Measurements from ENCODE around the gene TBXAS1. TPM values are rescaled to one million over a fixed set of nuclear protein-coding genes. Genes with fewer than 3 reads are reported as not detected.
A peak's percentile ranks its signal among the peaks of the same experiment; 100 is the strongest.

Gene TBXAS1
- polyA plus RNA-seq, 2 of the 4 experiments (the other 2 are of a cell fraction), result 8.8 to 11.6 TPM

DNA sequence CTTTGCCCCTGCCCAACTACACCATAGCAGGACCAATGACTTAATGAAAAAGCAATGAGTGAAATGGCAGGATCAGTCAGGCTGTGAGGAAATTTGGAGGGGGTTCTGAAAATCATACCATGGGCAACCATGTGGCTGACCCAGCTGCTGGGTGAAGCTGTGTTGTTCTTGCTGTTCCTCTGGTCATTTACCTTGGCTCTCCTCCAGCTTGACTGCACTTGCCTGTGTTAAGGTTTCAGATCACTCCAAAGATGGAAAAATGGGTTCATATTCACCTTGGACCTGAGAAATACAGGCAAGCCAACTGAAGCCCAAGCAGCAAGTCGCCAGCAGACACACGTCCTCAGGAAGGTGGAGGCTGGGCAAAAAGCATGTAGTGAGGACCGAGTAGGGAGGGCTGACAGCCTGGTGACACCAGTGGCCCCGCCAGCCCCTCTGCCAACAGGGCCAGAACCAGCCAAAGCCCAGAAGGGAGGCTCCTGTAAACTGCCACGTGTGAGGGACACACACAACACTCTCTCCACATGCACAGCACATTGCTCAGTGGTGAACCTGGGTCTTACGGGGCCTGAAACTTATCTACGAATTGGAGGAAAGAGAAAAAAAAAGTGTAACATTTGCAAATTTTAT, 193.6 kb downstream of the TBXAS1 start:
- ATAC-seq, result no peak
- 77% methylated on average over 7 of the region's 7 CpGs for WGBS (ENCODE audit: missing lambda C conversion rate)
- Histone ChIP-seq H3K9me3 (no peaks in the 10 kb centered on the region), H3K4me1 (no peaks in the 10 kb centered on the region), H3K27ac (no peak overlapping the region), H3K4me2 (no peak overlapping the region), H3K4me3 (no peak overlapping the region)
- ChIA-PET CTCF (interaction anchor here (1.0 to 1.6 kb wide), 2 partner anchors 17 to 39 kb away, joined by 3 to 4 read pairs; no protein-coding TSS in a partner anchor), POLR2A (no interaction called here)
- TF ChIP-seq, protein P1, sequence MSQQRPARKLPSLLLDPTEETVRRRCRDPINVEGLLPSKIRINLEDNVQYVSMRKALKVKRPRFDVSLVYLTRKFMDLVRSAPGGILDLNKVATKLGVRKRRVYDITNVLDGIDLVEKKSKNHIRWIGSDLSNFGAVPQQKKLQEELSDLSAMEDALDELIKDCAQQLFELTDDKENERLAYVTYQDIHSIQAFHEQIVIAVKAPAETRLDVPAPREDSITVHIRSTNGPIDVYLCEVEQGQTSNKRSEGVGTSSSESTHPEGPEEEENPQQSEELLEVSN (IDR thresholded peaks at IDR 0.05; ENCODE audit: borderline replicate concordance, low read depth), result no peak
- TF ChIP-seq, protein P2, sequence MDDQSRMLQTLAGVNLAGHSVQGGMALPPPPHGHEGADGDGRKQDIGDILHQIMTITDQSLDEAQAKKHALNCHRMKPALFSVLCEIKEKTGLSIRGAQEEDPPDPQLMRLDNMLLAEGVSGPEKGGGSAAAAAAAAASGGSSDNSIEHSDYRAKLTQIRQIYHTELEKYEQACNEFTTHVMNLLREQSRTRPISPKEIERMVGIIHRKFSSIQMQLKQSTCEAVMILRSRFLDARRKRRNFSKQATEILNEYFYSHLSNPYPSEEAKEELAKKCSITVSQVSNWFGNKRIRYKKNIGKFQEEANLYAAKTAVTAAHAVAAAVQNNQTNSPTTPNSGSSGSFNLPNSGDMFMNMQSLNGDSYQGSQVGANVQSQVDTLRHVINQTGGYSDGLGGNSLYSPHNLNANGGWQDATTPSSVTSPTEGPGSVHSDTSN (IDR thresholded peaks at IDR 0.05), result no peak
- no peak for TF ChIP-seq HDAC2 (IDR thresholded peaks at IDR 0.05)
- no peak for TF ChIP-seq KDM1A (IDR thresholded peaks at IDR 0.05; ENCODE audit: low read depth)
- TF ChIP-seq RNF2 (IDR thresholded peaks at IDR 0.05; ENCODE audit: borderline replicate concordance, low read depth), result no peak
- no peak for TF ChIP-seq SMC3 (IDR thresholded peaks at IDR 0.05)
- no peak for TF ChIP-seq EHF (CRISPR knock-in tag; IDR thresholded peaks at IDR 0.05)
- no peak for TF ChIP-seq KDM5A (IDR thresholded peaks at IDR 0.05)
- no peak for TF ChIP-seq CEBPB (IDR thresholded peaks at IDR 0.05)
- TF ChIP-seq MAFK (IDR thresholded peaks at IDR 0.05; ENCODE audit: partially characterized antibody), result no peak
- no peak for TF ChIP-seq ZSCAN20 (CRISPR knock-in tag; IDR thresholded peaks at IDR 0.05)
- TF ChIP-seq, protein P3, sequence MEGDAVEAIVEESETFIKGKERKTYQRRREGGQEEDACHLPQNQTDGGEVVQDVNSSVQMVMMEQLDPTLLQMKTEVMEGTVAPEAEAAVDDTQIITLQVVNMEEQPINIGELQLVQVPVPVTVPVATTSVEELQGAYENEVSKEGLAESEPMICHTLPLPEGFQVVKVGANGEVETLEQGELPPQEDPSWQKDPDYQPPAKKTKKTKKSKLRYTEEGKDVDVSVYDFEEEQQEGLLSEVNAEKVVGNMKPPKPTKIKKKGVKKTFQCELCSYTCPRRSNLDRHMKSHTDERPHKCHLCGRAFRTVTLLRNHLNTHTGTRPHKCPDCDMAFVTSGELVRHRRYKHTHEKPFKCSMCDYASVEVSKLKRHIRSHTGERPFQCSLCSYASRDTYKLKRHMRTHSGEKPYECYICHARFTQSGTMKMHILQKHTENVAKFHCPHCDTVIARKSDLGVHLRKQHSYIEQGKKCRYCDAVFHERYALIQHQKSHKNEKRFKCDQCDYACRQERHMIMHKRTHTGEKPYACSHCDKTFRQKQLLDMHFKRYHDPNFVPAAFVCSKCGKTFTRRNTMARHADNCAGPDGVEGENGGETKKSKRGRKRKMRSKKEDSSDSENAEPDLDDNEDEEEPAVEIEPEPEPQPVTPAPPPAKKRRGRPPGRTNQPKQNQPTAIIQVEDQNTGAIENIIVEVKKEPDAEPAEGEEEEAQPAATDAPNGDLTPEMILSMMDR (IDR thresholded peaks at IDR 0.05), result no peak
- no peak for TF ChIP-seq MAZ (IDR thresholded peaks at IDR 0.05; ENCODE audit: borderline replicate concordance, low read depth, low read length)
- TF ChIP-seq POLR2A (IDR thresholded peaks at IDR 0.05; ENCODE audit: low read length), result no peak
- no peak for TF ChIP-seq ZNF302 (CRISPR knock-in tag; IDR thresholded peaks at IDR 0.05)
- TF ChIP-seq GATA3 (IDR thresholded peaks at IDR 0.05; ENCODE audit: borderline replicate concordance), result no peak
- no peak for TF ChIP-seq RFX5 (IDR thresholded peaks at IDR 0.05)
- no peak for TF ChIP-seq EP300 (IDR thresholded peaks at IDR 0.05)
- TF ChIP-seq, protein P4, sequence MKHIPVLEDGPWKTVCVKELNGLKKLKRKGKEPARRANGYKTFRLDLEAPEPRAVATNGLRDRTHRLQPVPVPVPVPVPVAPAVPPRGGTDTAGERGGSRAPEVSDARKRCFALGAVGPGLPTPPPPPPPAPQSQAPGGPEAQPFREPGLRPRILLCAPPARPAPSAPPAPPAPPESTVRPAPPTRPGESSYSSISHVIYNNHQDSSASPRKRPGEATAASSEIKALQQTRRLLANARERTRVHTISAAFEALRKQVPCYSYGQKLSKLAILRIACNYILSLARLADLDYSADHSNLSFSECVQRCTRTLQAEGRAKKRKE (CRISPR knock-in tag; IDR thresholded peaks at IDR 0.05; ENCODE audit: low read depth), result no peak
- FAIRE-seq, result no peak
- DNase-seq (ENCODE audit: low read depth in 1 of 2, low spot score in 1 of 2), result no peak

DNA sequence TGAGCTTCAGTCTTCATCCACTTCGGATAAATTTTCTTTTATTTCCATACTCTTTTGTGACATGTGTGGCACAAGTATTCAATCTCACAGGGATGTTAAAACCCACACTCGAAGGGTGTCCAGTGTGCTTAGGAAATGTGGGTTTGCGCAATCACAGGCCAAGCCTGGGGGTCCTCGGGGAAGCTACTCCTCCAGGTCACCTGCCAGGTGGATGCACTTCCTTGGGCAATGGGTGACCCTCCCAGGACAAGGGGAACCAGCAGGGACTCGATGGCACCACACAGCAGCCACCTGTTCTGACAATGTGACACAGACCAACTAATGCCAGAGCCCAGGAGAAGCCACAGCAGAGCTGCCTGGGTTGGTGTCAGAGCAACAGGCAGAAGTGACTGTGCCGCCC, 194.7 kb downstream of the TBXAS1 start:
- no peak overlapping the region for H3K4me2 ChIP-seq
- no peak for TF ChIP-seq HOXA7 (CRISPR knock-in tag; IDR thresholded peaks at IDR 0.05)
- TF ChIP-seq CEBPB (IDR thresholded peaks at IDR 0.05), result peak; percentile 43 to 62; a peak in 3 of 4 replicates
- H3K9me3 ChIP-seq, result no peaks in the 10 kb centered on the region
- H3K4me1 ChIP-seq, result no peaks in the 10 kb centered on the region
- no peak overlapping the region for H3K27ac ChIP-seq
- ChIA-PET CTCF (interaction anchor here (0.5 to 1.6 kb wide), 3 partner anchors 38 to 454 kb away, joined by 3 read pairs; no protein-coding TSS in a partner anchor), POLR2A (no interaction called here)
- 78% methylated on average over 6 of the region's 6 CpGs for WGBS (ENCODE audit: missing lambda C conversion rate)
- DNase-seq (ENCODE audit: low read depth in 1 of 2, low spot score in 1 of 2) (no peak), ATAC-seq (no peak), FAIRE-seq (no peak)
- no peak overlapping the region for H3K4me3 ChIP-seq

DNA sequence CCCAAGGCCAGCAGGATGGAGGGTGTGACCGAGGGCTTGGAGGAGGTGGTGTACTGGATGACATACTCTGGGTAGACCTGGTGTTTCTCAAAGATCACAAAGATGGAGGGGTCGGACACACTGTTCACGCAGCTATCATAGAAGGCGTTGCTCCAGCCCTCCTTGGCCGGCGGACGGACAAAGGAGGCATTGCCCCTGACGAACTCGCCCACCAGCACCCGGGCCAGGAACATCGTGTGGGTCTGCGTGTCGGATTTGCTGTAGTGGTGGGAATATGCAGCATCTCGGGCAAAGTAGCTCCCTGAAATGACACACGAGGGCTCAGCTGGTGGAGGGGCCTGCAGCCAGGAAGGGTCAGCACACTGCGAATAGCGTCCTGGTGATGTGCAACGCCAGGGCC, 195.5 kb downstream of the TBXAS1 start:
- ATAC-seq (no peak), DNase-seq (ENCODE audit: low read depth in 1 of 2, low spot score in 1 of 2) (no peak), FAIRE-seq (no peak)
- 92% methylated on average over 18 of the region's 18 CpGs for WGBS (ENCODE audit: missing lambda C conversion rate)
- Histone ChIP-seq H3K4me1 (no peaks in the 10 kb centered on the region), H3K9me3 (no peaks in the 10 kb centered on the region), H3K27ac (no peak overlapping the region), H3K4me2 (no peak overlapping the region), H3K4me3 (no peak overlapping the region)
- CTCF ChIA-PET, result no interaction called here
- POLR2A ChIA-PET, result no interaction called here
- TF ChIP-seq CBX8 (IDR thresholded peaks at IDR 0.05), result no peak
- TF ChIP-seq TP53 (CRISPR knock-in tag; IDR thresholded peaks at IDR 0.05), result no peak
- TF ChIP-seq JUN (IDR thresholded peaks at IDR 0.05), result no peak
- TF ChIP-seq MYC (IDR thresholded peaks at IDR 0.05; ENCODE audit: borderline replicate concordance, low read length), result no peak
- TF ChIP-seq BHLHE40 (IDR thresholded peaks at IDR 0.05; ENCODE audit: low read depth, low read length), result no peak
- TF ChIP-seq EHF (CRISPR knock-in tag; IDR thresholded peaks at IDR 0.05), result no peak
- TF ChIP-seq RFX5 (IDR thresholded peaks at IDR 0.05), result no peak
- no peak for TF ChIP-seq SMC3 (IDR thresholded peaks at IDR 0.05)
- TF ChIP-seq, protein P5, sequence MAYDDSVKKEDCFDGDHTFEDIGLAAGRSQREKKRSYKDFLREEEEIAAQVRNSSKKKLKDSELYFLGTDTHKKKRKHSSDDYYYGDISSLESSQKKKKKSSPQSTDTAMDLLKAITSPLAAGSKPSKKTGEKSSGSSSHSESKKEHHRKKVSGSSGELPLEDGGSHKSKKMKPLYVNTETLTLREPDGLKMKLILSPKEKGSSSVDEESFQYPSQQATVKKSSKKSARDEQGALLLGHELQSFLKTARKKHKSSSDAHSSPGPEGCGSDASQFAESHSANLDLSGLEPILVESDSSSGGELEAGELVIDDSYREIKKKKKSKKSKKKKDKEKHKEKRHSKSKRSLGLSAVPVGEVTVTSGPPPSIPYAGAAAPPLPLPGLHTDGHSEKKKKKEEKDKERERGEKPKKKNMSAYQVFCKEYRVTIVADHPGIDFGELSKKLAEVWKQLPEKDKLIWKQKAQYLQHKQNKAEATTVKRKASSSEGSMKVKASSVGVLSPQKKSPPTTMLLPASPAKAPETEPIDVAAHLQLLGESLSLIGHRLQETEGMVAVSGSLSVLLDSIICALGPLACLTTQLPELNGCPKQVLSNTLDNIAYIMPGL (CRISPR knock-in tag; IDR thresholded peaks at IDR 0.05; ENCODE audit: borderline replicate concordance), result no peak
- TF ChIP-seq, protein P1 (IDR thresholded peaks at IDR 0.05; ENCODE audit: borderline replicate concordance, low read depth), result no peak
- TF ChIP-seq FOSB (CRISPR knock-in tag; IDR thresholded peaks at IDR 0.05), result no peak
- no peak for TF ChIP-seq HOXB5 (CRISPR knock-in tag; IDR thresholded peaks at IDR 0.05)
- no peak for TF ChIP-seq NPAS2 (CRISPR knock-in tag; IDR thresholded peaks at IDR 0.05; ENCODE audit: borderline replicate concordance)
